ENCODE data around the gene TFG. TPM values are rescaled to one million over a fixed set of nuclear protein-coding genes. Genes with fewer than 3 reads are reported as not detected.
A peak's percentile ranks its signal among the peaks of the same experiment; 100 is the strongest.

The TFG gene
- total and polyA plus RNA-seq, 9 of the 15 experiments (the other 6 are each of a cell fraction or from before 2014, with no cell fraction given) = 31.8 to 143 (median 57.8) TPM

DNA sequence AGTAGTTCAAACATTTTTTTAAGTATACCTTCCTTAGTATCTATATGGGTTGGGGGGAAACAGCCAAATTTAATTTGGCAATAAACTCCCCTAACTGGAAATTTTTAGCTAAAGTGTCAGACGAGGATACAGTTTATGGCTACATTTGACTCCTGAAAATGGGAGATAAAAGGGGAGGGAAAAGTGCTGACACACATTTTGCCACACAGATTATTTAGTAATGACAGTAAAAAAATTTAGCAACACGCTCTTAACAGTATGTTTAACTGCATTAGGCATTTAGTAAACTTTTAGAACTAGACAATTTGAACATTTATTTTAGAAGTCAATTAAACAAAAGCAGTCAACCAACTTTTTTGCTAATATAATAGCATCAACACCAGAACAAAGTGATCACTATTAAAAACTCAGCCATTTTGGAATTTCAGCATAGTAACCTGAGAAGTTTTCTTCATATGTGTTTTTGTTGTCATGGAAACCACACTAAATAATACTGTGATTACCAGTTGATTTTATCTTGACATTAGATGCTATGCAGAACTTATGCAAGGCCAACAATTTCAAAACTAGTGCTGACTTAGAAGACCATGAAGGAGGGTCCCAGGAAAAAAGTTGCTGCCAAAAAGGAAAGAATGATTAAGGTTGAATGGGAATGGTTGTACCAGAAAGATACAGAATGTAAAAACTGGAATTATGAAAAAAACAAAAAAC is 47.0 kb upstream of the TFG start (continued):
- TF ChIP-seq, protein P1, sequence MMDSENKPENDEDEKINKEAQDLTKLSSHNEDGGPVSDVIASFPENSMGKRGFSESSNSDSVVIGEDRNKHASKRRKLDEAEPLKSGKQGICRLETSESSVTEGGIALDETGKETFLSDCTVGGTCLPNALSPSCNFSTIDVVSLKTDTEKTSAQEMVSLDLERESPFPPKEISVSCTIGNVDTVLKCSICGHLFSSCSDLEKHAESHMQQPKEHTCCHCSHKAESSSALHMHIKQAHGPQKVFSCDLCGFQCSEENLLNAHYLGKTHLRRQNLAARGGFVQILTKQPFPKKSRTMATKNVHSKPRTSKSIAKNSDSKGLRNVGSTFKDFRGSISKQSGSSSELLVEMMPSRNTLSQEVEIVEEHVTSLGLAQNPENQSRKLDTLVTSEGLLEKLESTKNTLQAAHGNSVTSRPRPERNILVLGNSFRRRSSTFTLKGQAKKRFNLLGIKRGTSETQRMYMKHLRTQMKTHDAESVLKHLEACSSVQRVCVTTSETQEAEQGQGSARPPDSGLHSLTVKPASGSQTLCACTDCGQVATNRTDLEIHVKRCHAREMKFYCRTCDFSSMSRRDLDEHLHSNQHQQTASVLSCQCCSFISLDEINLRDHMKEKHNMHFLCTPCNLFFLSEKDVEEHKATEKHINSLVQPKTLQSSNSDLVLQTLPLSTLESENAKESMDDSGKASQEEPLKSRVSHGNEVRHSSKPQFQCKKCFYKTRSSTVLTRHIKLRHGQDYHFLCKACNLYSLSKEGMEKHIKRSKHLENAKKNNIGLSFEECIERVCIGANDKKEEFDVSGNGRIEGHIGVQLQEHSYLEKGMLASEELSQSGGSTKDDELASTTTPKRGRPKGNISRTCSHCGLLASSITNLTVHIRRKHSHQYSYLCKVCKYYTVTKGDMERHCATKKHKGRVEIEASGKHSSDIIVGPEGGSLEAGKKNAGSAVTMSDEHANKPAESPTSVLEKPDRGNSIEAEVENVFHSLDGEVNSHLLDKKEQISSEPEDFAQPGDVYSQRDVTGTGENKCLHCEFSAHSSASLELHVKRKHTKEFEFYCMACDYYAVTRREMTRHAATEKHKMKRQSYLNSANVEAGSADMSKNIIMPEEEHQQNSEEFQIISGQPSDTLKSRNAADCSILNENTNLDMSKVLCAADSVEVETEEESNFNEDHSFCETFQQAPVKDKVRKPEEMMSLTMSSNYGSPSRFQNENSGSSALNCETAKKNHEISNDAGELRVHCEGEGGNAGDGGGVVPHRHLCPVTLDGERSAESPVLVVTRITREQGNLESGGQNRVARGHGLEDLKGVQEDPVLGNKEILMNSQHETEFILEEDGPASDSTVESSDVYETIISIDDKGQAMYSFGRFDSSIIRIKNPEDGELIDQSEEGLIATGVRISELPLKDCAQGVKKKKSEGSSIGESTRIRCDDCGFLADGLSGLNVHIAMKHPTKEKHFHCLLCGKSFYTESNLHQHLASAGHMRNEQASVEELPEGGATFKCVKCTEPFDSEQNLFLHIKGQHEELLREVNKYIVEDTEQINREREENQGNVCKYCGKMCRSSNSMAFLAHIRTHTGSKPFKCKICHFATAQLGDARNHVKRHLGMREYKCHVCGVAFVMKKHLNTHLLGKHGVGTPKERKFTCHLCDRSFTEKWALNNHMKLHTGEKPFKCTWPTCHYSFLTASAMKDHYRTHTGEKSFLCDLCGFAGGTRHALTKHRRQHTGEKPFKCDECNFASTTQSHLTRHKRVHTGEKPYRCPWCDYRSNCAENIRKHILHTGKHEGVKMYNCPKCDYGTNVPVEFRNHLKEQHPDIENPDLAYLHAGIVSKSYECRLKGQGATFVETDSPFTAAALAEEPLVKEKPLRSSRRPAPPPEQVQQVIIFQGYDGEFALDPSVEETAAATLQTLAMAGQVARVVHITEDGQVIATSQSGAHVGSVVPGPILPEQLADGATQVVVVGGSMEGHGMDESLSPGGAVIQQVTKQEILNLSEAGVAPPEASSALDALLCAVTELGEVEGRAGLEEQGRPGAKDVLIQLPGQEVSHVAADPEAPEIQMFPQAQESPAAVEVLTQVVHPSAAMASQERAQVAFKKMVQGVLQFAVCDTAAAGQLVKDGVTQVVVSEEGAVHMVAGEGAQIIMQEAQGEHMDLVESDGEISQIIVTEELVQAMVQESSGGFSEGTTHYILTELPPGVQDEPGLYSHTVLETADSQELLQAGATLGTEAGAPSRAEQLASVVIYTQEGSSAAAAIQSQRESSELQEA (IDR thresholded peaks at IDR 0.05; ENCODE audit: low read depth) = no peak
- TF ChIP-seq FIP1L1 (IDR thresholded peaks at IDR 0.05; ENCODE audit: low read depth, low read length, poor library complexity, severe bottlenecking) = no peak
- no peak for TF ChIP-seq NCOR1 (IDR thresholded peaks at IDR 0.05)
- no peak for TF ChIP-seq ZNF217 (CRISPR knock-in tag; IDR thresholded peaks at IDR 0.05)
- TF ChIP-seq CREBBP (IDR thresholded peaks at IDR 0.05; ENCODE audit: low read depth, low read length) = no peak
- no peak for TF ChIP-seq ZNF324 (CRISPR knock-in tag; IDR thresholded peaks at IDR 0.05)
- no peak for TF ChIP-seq ARNT (IDR thresholded peaks at IDR 0.05)
- TF ChIP-seq CEBPB (tag; IDR thresholded peaks at IDR 0.05) = no peak
- TF ChIP-seq BMI1 (IDR thresholded peaks at IDR 0.05; ENCODE audit: low read length) = peak; percentile 39; the same call in 1 of the 2 replicates
- no peak for TF ChIP-seq EWSR1 (IDR thresholded peaks at IDR 0.05; ENCODE audit: borderline replicate concordance, low read depth, partially characterized antibody)
- peak; percentile 80 for TF ChIP-seq C11orf30 (IDR thresholded peaks at IDR 0.05; ENCODE audit: low read depth)
- TF ChIP-seq FOXJ2 (tag; IDR thresholded peaks at IDR 0.05) = peak; percentile 80; the same call in 1 of the 2 replicates
- no peak for TF ChIP-seq ZNF253 (CRISPR knock-in tag; conservative IDR thresholded peaks at IDR 0.05)
- TF ChIP-seq, protein P2, sequence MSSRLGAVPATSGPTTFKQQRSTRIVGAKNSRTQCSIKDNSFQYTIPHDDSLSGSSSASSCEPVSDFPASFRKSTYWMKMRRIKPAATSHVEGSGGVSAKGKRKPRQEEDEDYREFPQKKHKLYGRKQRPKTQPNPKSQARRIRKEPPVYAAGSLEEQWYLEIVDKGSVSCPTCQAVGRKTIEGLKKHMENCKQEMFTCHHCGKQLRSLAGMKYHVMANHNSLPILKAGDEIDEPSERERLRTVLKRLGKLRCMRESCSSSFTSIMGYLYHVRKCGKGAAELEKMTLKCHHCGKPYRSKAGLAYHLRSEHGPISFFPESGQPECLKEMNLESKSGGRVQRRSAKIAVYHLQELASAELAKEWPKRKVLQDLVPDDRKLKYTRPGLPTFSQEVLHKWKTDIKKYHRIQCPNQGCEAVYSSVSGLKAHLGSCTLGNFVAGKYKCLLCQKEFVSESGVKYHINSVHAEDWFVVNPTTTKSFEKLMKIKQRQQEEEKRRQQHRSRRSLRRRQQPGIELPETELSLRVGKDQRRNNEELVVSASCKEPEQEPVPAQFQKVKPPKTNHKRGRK (tag; IDR thresholded peaks at IDR 0.05) = no peak
- peak; percentile 92 for TF ChIP-seq ZNF316 (IDR thresholded peaks at IDR 0.05)
- 0 out of 2 replicates have a peak, but pooled peaks have one; percentile 26 for TF ChIP-seq NFE2 (IDR thresholded peaks at IDR 0.05; ENCODE audit: low read depth)
- no peak for TF ChIP-seq EZH2 (IDR thresholded peaks at IDR 0.05; ENCODE audit: borderline replicate concordance, low read depth, low read length)
